HepG2 (cell line): Measurements from ENCODE around the gene MTA3. TPM values are rescaled to one million over a fixed set of nuclear protein-coding genes. Genes with fewer than 3 reads are reported as not detected.

Experiments
- ATAC-seq: fragments of 200-7000 bp; cut with Tn5 transposase; 3 replicates; pipeline ENCODE4 v1.9.1; 2020; ENCODE audit warnings: mild to moderate bottlenecking, moderate library complexity
- BruUV-seq: library from RNA; stranded (reverse); fragments of 400-500 nt; replicated peaks from 2 replicates; lab custom pipeline; 2021; lab: Mats Ljungman, UMichigan
- CTCF ChIA-PET: fragments of 300-600 bp; formaldehyde crosslinking; extraction: SDS; loops from one replicate; lab custom pipeline; 2021; ENCODE audit warnings: low total read pairs, inconsistent platforms, low intra/inter-chr PET ratio; lab: Yijun Ruan, JAX
- POLR2A ChIA-PET: fragments of 350-600 bp; sonication (Branson Sonifier 250); formaldehyde crosslinking; loops from one replicate; lab custom pipeline; 2020; ENCODE audit warnings: antibody characterized with exemption, inconsistent platforms; lab: Yijun Ruan, JAX
- DNase-seq: peaks from one replicate; pipeline ENCODE4 v3.0.0-alpha.2; 2015; ENCODE audit warnings: low spot score
- FAIRE-seq: peaks from 3 replicates; lab custom pipeline; 2011; peaks lifted over from hg19 to GRCh38; lab: Jason Lieb, UNC
- H2AFZ ChIP-seq: one replicate; pipeline ENCODE4 v1.6.1; 2011; ENCODE audit warnings: low read length, inconsistent platforms
- H3K27ac ChIP-seq: fragments of 300-600 bp; 3 replicates; pipeline ENCODE4 v1.8.0; 2011; ENCODE audit warnings: mixed run types, mild to moderate bottlenecking, mixed read lengths, low read length, inconsistent platforms; ENCODE audit not compliant: insufficient read depth; ENCODE audit errors: extremely low read length
- H3K27me3 ChIP-seq, 2 experiments: fragments of 200-600 bp in 1 of 2; 2 replicates in 1 of 2; 3 replicates in 1 of 2; pipeline versions ENCODE4 v1.6.0 to v1.8.0; 2011; ENCODE audit warnings: low read length in 2 of 2, mild to moderate bottlenecking in 2 of 2, moderate library complexity in 2 of 2, inconsistent platforms in 1 of 2; ENCODE audit not compliant: insufficient read depth in 2 of 2, control insufficient read depth in 1 of 2
- H3K36me3 ChIP-seq, 2 experiments: fragments of 200-600 bp in 1 of 2; replicated peaks in 1 of 2; 2 replicates in 1 of 2; 3 replicates in 1 of 2; pipeline versions ENCODE4 v1.5.1 to v1.8.0; 2011; ENCODE audit warnings: low read length in 2 of 2, inconsistent platforms in 1 of 2; ENCODE audit not compliant: insufficient read depth in 2 of 2, control insufficient read depth in 1 of 2
- H3K4me1 ChIP-seq: 2 replicates; pipeline ENCODE4 v1.5.1; 2012; ENCODE audit warnings: low read length, inconsistent platforms; ENCODE audit not compliant: insufficient read depth
- H3K4me2 ChIP-seq: 2 replicates; pipeline ENCODE4 v1.6.0; 2011; ENCODE audit warnings: low read depth, low read length, inconsistent platforms
- H3K4me3 ChIP-seq, 3 experiments: fragments of 200-600 bp in 1 of 3; sonication (generic), shearing (Covaris generic) in 1 of 3; replicated peaks in 1 of 3; 2 replicates each; pipeline ENCODE4 v1.5.1; 2011 to 2016; ENCODE audit warnings: low read length in 3 of 3, inconsistent platforms in 2 of 3, low read depth in 2 of 3, mild to moderate bottlenecking in 2 of 3, control low read depth in 1 of 3, mixed read lengths in 1 of 3; ENCODE audit not compliant: insufficient read depth in 1 of 3
- H3K79me2 ChIP-seq: one replicate; pipeline ENCODE4 v1.6.1; 2011; ENCODE audit warnings: low read length, inconsistent platforms; ENCODE audit not compliant: insufficient read depth
- H3K9ac ChIP-seq: 2 replicates; pipeline ENCODE4 v1.6.0; 2011; ENCODE audit warnings: mild to moderate bottlenecking, low read depth, low read length, inconsistent platforms; ENCODE audit not compliant: insufficient read depth
- H3K9me3 ChIP-seq: 2 replicates; pipeline ENCODE4 v1.5.1; 2012; ENCODE audit warnings: mild to moderate bottlenecking, low read length
- H4K20me1 ChIP-seq: 2 replicates; pipeline ENCODE4 v1.6.0; 2011; ENCODE audit warnings: inconsistent platforms, mild to moderate bottlenecking, low read length, moderate library complexity; ENCODE audit not compliant: insufficient read depth
- CSRNP2 ChIP-seq: sonication (generic); formaldehyde crosslinking; conservative IDR thresholded peaks from 2 replicates; pipeline ENCODE4 v1.8.0; 2022; ENCODE audit warnings: low read depth, missing genetic modification reagents
- HDAC2 ChIP-seq: sonication (generic); formaldehyde crosslinking; IDR thresholded peaks from 2 replicates; pipeline ENCODE4 v1.4.0; 2020; ENCODE audit warnings: missing genetic modification reagents
- HMG20B ChIP-seq: conservative IDR thresholded peaks from 2 replicates; pipeline ENCODE4 v1.6.1; 2016; ENCODE audit warnings: missing genetic modification reagents, missing compliant biosample characterization
- HNRNPK ChIP-seq: fragments of 200-400 bp; formaldehyde crosslinking; IDR thresholded peaks from 2 replicates; pipeline ENCODE4 v1.6.1; 2018; ENCODE audit warnings: low read length, low read depth, moderate library complexity, mild to moderate bottlenecking; ENCODE audit not compliant: poor library complexity, severe bottlenecking
- KDM2A ChIP-seq: sonication (generic); formaldehyde crosslinking; IDR thresholded peaks from 2 replicates; pipeline ENCODE4 v1.4.0; 2020; ENCODE audit warnings: low read depth, missing genetic modification reagents, borderline replicate concordance
- KDM4B ChIP-seq: sonication (generic); formaldehyde crosslinking; IDR thresholded peaks from 2 replicates; pipeline ENCODE4 v1.4.0; 2020; ENCODE audit warnings: missing genetic modification reagents
- LCORL ChIP-seq, 2 experiments: fragments of 450-650 bp in 1 of 2; sonication (generic) in 1 of 2; formaldehyde crosslinking in 1 of 2; IDR thresholded peaks; 2 replicates each; pipeline versions ENCODE4 v1.5.0 to v1.6.1; 2017 to 2020; ENCODE audit warnings: antibody characterized with exemption in 1 of 2, missing genetic modification reagents in 1 of 2
- PAF1 ChIP-seq: IDR thresholded peaks from 2 replicates; pipeline ENCODE4 v1.6.1; 2016; ENCODE audit warnings: missing genetic modification reagents, missing compliant biosample characterization
- TCF7 ChIP-seq: sonication (generic); IDR thresholded peaks from 2 replicates; pipeline ENCODE4 v1.6.1; 2016; ENCODE audit warnings: antibody characterized with exemption, low read depth
- ZNF292 ChIP-seq: sonication (generic); formaldehyde crosslinking; IDR thresholded peaks from 2 replicates; pipeline ENCODE4 v1.8.1; 2022; ENCODE audit warnings: mild to moderate bottlenecking, low read depth, missing genetic modification reagents, borderline replicate concordance
- ZNF383 ChIP-seq: sonication (generic); formaldehyde crosslinking; IDR thresholded peaks from 2 replicates; pipeline ENCODE4 v1.4.0; 2020; ENCODE audit warnings: missing genetic modification reagents, mild to moderate bottlenecking, borderline replicate concordance
- ZNF644 ChIP-seq: IDR thresholded peaks from 2 replicates; pipeline ENCODE4 v1.6.1; 2016; ENCODE audit warnings: low read depth
- ZNF674 ChIP-seq: sonication (generic); formaldehyde crosslinking; IDR thresholded peaks from 2 replicates; pipeline ENCODE4 v1.5.0; 2020; ENCODE audit warnings: low read depth, mild to moderate bottlenecking, missing genetic modification reagents
- ZNF746 ChIP-seq: sonication (generic); formaldehyde crosslinking; IDR thresholded peaks from 2 replicates; pipeline ENCODE4 v1.8.0; 2022; ENCODE audit warnings: mild to moderate bottlenecking, missing genetic modification reagents
- ZNF780A ChIP-seq: sonication (generic); formaldehyde crosslinking; IDR thresholded peaks from 2 replicates; pipeline ENCODE4 v1.8.0; 2022; ENCODE audit warnings: mild to moderate bottlenecking, missing genetic modification reagents, moderate library complexity
- WGBS: methylation state at CpG from one replicate; pipeline ENCODE4 v1.1.6; 2017; ENCODE audit warnings: low lambda C conversion rate; 5-methylcytosine and 5-hydroxymethylcytosine counted together
- in situ Hi-C: cut with HindIII; loops from 2 replicates; pipeline ENCODE4 v1.10.0; 2017; ENCODE audit warnings: low pct_unique_long_range_greater_than_20kb; ENCODE audit not compliant: extremely low pct_ligation_motif_present
- intact Hi-C: fragments of 100-400 bp; cut with micrococcal nuclease; formaldehyde crosslinking; loops from one replicate; pipeline ENCODE4 v1.10.0; 2022; ENCODE audit not compliant: unreplicated experiment
- polyA plus RNA-seq, 8 experiments: library from polyadenylated mRNA; depleted of rRNA in 3 of 8; stranded (reverse) in 7 of 8; unstranded in 1 of 8; fragments of >200 nt; fragmentation: Illumina TruSeq in 4 of 8; extraction: Trizol in 4 of 8; gene quantifications; 2 replicates each; pipeline versions ENCODE4 v1.2.1 to v1.2.3, GENCODE V29; 2011 to 2016; ENCODE audit warnings: low read depth in 4 of 8, missing spikeins in 1 of 8, mixed read lengths in 1 of 8; ENCODE audit not compliant: insufficient read depth in 1 of 8
- total RNA-seq, 5 experiments: library from RNA; depleted of rRNA; stranded (reverse); fragments of >200 nt; fragmentation: Illumina TruSeq; extraction: Trizol; gene quantifications; 2 replicates each; pipeline ENCODE4 v1.2.3, GENCODE V29; 2016; ENCODE audit warnings: low read depth in 1 of 5
- TF ChIP-seq, protein P1 (sequence below): sonication (generic); formaldehyde crosslinking; IDR thresholded peaks from 2 replicates; pipeline ENCODE4 v1.4.0; 2020; ENCODE audit warnings: missing genetic modification reagents
- TF ChIP-seq, protein P2 (sequence below): sonication (generic); formaldehyde crosslinking; IDR thresholded peaks from 2 replicates; pipeline ENCODE4 v1.4.0; 2020; ENCODE audit warnings: mild to moderate bottlenecking, missing genetic modification reagents, borderline replicate concordance

MTA3 gene
- total and polyA plus RNA-seq, 2 of the 13 experiments (the other 11 are each of a cell fraction or from before 2014, with no cell fraction given), result 48.8 to 77.8 TPM

- intact Hi-C loops, result no loop called here
- no peak overlapping the region for H3K27ac ChIP-seq
- no peak for DNase-seq
- H3K4me2 ChIP-seq, result no peak overlapping the region
- in situ Hi-C loops, result no loop called here
- no peak for ATAC-seq
- H3K27me3 ChIP-seq, result no peaks in the 10 kb centered on the region
- CTCF ChIA-PET, result no interaction called here
- H3K79me2 ChIP-seq, result no peaks in the 10 kb centered on the region
- no peak overlapping the region for H2AFZ ChIP-seq
- TF ChIP-seq TCF7, result no peak
- no peak for TF ChIP-seq ZNF780A (CRISPR knock-in tag)
- TF ChIP-seq ZNF644, result no peak
- TF ChIP-seq HNRNPK, result no peak
- no peak for TF ChIP-seq KDM4B (CRISPR knock-in tag)
- TF ChIP-seq ZNF292 (CRISPR knock-in tag), result no peak
- no peak for TF ChIP-seq KDM2A (CRISPR knock-in tag)
- TF ChIP-seq, protein P1, sequence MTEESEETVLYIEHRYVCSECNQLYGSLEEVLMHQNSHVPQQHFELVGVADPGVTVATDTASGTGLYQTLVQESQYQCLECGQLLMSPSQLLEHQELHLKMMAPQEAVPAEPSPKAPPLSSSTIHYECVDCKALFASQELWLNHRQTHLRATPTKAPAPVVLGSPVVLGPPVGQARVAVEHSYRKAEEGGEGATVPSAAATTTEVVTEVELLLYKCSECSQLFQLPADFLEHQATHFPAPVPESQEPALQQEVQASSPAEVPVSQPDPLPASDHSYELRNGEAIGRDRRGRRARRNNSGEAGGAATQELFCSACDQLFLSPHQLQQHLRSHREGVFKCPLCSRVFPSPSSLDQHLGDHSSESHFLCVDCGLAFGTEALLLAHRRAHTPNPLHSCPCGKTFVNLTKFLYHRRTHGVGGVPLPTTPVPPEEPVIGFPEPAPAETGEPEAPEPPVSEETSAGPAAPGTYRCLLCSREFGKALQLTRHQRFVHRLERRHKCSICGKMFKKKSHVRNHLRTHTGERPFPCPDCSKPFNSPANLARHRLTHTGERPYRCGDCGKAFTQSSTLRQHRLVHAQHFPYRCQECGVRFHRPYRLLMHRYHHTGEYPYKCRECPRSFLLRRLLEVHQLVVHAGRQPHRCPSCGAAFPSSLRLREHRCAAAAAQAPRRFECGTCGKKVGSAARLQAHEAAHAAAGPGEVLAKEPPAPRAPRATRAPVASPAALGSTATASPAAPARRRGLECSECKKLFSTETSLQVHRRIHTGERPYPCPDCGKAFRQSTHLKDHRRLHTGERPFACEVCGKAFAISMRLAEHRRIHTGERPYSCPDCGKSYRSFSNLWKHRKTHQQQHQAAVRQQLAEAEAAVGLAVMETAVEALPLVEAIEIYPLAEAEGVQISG (CRISPR knock-in tag), result no peak
- TF ChIP-seq, protein P2, sequence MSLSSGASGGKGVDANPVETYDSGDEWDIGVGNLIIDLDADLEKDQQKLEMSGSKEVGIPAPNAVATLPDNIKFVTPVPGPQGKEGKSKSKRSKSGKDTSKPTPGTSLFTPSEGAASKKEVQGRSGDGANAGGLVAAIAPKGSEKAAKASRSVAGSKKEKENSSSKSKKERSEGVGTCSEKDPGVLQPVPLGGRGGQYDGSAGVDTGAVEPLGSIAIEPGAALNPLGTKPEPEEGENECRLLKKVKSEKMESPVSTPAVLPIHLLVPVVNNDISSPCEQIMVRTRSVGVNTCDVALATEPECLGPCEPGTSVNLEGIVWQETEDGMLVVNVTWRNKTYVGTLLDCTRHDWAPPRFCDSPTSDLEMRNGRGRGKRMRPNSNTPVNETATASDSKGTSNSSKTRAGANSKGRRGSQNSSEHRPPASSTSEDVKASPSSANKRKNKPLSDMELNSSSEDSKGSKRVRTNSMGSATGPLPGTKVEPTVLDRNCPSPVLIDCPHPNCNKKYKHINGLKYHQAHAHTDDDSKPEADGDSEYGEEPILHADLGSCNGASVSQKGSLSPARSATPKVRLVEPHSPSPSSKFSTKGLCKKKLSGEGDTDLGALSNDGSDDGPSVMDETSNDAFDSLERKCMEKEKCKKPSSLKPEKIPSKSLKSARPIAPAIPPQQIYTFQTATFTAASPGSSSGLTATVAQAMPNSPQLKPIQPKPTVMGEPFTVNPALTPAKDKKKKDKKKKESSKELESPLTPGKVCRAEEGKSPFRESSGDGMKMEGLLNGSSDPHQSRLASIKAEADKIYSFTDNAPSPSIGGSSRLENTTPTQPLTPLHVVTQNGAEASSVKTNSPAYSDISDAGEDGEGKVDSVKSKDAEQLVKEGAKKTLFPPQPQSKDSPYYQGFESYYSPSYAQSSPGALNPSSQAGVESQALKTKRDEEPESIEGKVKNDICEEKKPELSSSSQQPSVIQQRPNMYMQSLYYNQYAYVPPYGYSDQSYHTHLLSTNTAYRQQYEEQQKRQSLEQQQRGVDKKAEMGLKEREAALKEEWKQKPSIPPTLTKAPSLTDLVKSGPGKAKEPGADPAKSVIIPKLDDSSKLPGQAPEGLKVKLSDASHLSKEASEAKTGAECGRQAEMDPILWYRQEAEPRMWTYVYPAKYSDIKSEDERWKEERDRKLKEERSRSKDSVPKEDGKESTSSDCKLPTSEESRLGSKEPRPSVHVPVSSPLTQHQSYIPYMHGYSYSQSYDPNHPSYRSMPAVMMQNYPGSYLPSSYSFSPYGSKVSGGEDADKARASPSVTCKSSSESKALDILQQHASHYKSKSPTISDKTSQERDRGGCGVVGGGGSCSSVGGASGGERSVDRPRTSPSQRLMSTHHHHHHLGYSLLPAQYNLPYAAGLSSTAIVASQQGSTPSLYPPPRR (CRISPR knock-in tag), result no peak
- no peak for TF ChIP-seq ZNF674 (CRISPR knock-in tag)
- no peak for TF ChIP-seq ZNF383 (CRISPR knock-in tag)
- no peak for TF ChIP-seq LCORL (IDR thresholded peaks at IDR 0.05)
- TF ChIP-seq LCORL (CRISPR knock-in tag; IDR thresholded peaks at IDR 0.05), result no peak
- no peak for TF ChIP-seq PAF1 (CRISPR knock-in tag)
- TF ChIP-seq HMG20B, result no peak
- TF ChIP-seq HDAC2 (CRISPR knock-in tag), result no peak
- TF ChIP-seq ZNF746 (CRISPR knock-in tag), result no peak
- no peak for TF ChIP-seq CSRNP2
- 66% methylated on average over 5 of the region's 5 CpGs for WGBS
- H3K4me3 ChIP-seq, result no peak overlapping the region
- H3K36me3 ChIP-seq, result no peaks in the 10 kb centered on the region
- no peaks in the 10 kb centered on the region for H3K9me3 ChIP-seq
- no peak for FAIRE-seq
- BruUV-seq, result no TSS peak
- no peak overlapping the region for H3K9ac ChIP-seq
- peaks cover 26% of the 10 kb centered on the region for H3K4me1 ChIP-seq
- POLR2A ChIA-PET, result interaction anchor here (1.8 kb wide), 1 partner anchor 10 kb away, joined by 4 read pairs; no protein-coding TSS in a partner anchor
- H4K20me1 ChIP-seq, result no peaks in the 10 kb centered on the region
These were observed 11.1 kb upstream of the MTA3 start for GRCh38 chr2:42557306-42557705.
